Measurements from ENCODE around the gene CNOT11. TPM values are rescaled to one million over a fixed set of nuclear protein-coding genes. Genes with fewer than 3 reads are reported as not detected.

Gene CNOT11
- 46.0 to 83.1 TPM (median 81.1 TPM) in 3 replicates for polyA plus RNA-seq
- 20.8 TPM for polyA plus RNA-seq (2011; ENCODE audit: low read depth)
- 69.5 and 98.6 TPM in 2 replicates for polyA plus RNA-seq (2011; cell fraction: cytosol; rRNA removed)
- 90.7 and 95.7 TPM in 2 replicates for polyA plus RNA-seq (2011; cell fraction: nucleus; rRNA removed)
- 25.7 and 29.6 TPM in 2 replicates for polyA plus RNA-seq (2012; ENCODE audit: low replicate concordance)
- polyA minus RNA-seq, result 48.2 to 76.0 TPM (median 73.5 TPM) in 3 replicates
- polyA minus RNA-seq (2011; cell fraction: cytosol; rRNA and poly(A)+ RNA removed), result 39.1 TPM
- 21.6 and 33.7 TPM in 2 replicates for polyA minus RNA-seq (2011; cell fraction: nucleus; rRNA and poly(A)+ RNA removed)

GRCh38 chr2:101252408-101253012 is at the start of gene CNOT11:
Gene CNOT11, plus strand, starts transcription at chr2:101252886. Its CDS starts 79 bp downstream, at chr2:101252965.
- Histone ChIP-seq H3K4me3 (ENCODE audit: control insufficient read depth in 2 of 3, extremely low read depth in 1 of 3, insufficient read depth in 2 of 3, low read depth in 1 of 3, low read length in 3 of 3) (peak within 1 kb of the TSS; percentile 97 to 99 (median 99)), H3K36me3 (ENCODE audit: control insufficient read depth in 2 of 2, extremely low read depth in 1 of 2, insufficient read depth in 2 of 2, low read length in 2 of 2) (no peaks in the 10 kb centered on the region), H3K9me3 (ENCODE audit: control insufficient read depth, low read depth, low read length) (no peaks in the 10 kb centered on the region), H4K20me1 (ENCODE audit: control insufficient read depth, extremely low read depth, insufficient read depth, low read length) (no peaks in the 10 kb centered on the region), H3K9me1 (ENCODE audit: control insufficient read depth, extremely low read depth, insufficient read depth, low read length) (peaks cover 3% of the 10 kb centered on the region), H3K79me2 (ENCODE audit: control insufficient read depth, insufficient read depth, low read length) (peaks cover 42% of the 10 kb centered on the region), H2AFZ (ENCODE audit: control insufficient read depth, low read length) (peak within 1 kb of the TSS; percentile 94), H3K27me3 (ENCODE audit: control insufficient read depth, extremely low read depth, insufficient read depth, low read length) (no peaks in the 10 kb centered on the region), H3K4me2 (ENCODE audit: control insufficient read depth, extremely low read depth, insufficient read depth, low read depth, low read length) (peak within 1 kb of the TSS; percentile 99), H3K27ac (ENCODE audit: control insufficient read depth, insufficient read depth, low read length) (peak within 1 kb of the TSS; percentile 84), H3K9ac (ENCODE audit: control insufficient read depth, extremely low read depth, insufficient read depth, low read length) (peak within 1 kb of the TSS; percentile 93), H3K4me1 (ENCODE audit: control insufficient read depth, extremely low read depth, insufficient read depth, low read length) (peaks cover 30% of the 10 kb centered on the region)
- TF ChIP-seq EZH2 (IDR thresholded peaks at IDR 0.05; ENCODE audit: low read length) (no peak), CTCF (optimal IDR thresholded peaks at IDR 0.05 in 1 of 3, IDR thresholded peaks at IDR 0.05 in 1 of 3, conservative IDR thresholded peaks at IDR 0.05 in 1 of 3; ENCODE audit: extremely low read depth in 1 of 3, insufficient read depth in 2 of 3, low read length in 3 of 3) (no peak)
- DNase-seq (ENCODE audit: low read depth, low spot score), result peak; percentile 76
- dilution Hi-C loops (cut with MboI; ENCODE audit: extremely low pct_ligation_motif_present, low sequenced_read_pairs), result no loop called here
- FAIRE-seq, result peak; percentile 26

GRCh38 chr2:101204400-101205115 is 48.1 kb upstream of the CNOT11 start:
- Histone ChIP-seq H3K79me2 (ENCODE audit: control insufficient read depth, insufficient read depth, low read length) (no peaks in the 10 kb centered on the region), H3K9me1 (ENCODE audit: control insufficient read depth, extremely low read depth, insufficient read depth, low read length) (no peaks in the 10 kb centered on the region), H4K20me1 (ENCODE audit: control insufficient read depth, extremely low read depth, insufficient read depth, low read length) (no peaks in the 10 kb centered on the region), H3K27me3 (ENCODE audit: control insufficient read depth, extremely low read depth, insufficient read depth, low read length) (no peaks in the 10 kb centered on the region), H3K9ac (ENCODE audit: control insufficient read depth, extremely low read depth, insufficient read depth, low read length) (no peak overlapping the region), H3K36me3 (ENCODE audit: control insufficient read depth in 2 of 2, extremely low read depth in 1 of 2, insufficient read depth in 2 of 2, low read length in 2 of 2) (no peaks in the 10 kb centered on the region), H3K9me3 (ENCODE audit: control insufficient read depth, low read depth, low read length) (no peaks in the 10 kb centered on the region), H3K27ac (ENCODE audit: control insufficient read depth, insufficient read depth, low read length) (no peak overlapping the region), H3K4me1 (ENCODE audit: control insufficient read depth, extremely low read depth, insufficient read depth, low read length) (peaks cover 17% of the 10 kb centered on the region), H3K4me2 (ENCODE audit: control insufficient read depth, extremely low read depth, insufficient read depth, low read depth, low read length) (no peak overlapping the region), H2AFZ (ENCODE audit: control insufficient read depth, low read length) (no peak overlapping the region), H3K4me3 (ENCODE audit: control insufficient read depth in 2 of 3, extremely low read depth in 1 of 3, insufficient read depth in 2 of 3, low read depth in 1 of 3, low read length in 3 of 3) (no peak overlapping the region)
- TF ChIP-seq EZH2 (IDR thresholded peaks at IDR 0.05; ENCODE audit: low read length) (no peak), CTCF (optimal IDR thresholded peaks at IDR 0.05 in 1 of 3, IDR thresholded peaks at IDR 0.05 in 1 of 3, conservative IDR thresholded peaks at IDR 0.05 in 1 of 3; ENCODE audit: extremely low read depth in 1 of 3, insufficient read depth in 2 of 3, low read length in 3 of 3) (peak in 1 of 3 experiments; percentile 14)
- FAIRE-seq, result no peak
- no peak for DNase-seq (ENCODE audit: low read depth, low spot score)
- dilution Hi-C loops (cut with MboI; ENCODE audit: extremely low pct_ligation_motif_present, low sequenced_read_pairs), result loop anchor here (25.0 kb wide), 1 partner anchor 167 kb away; no protein-coding TSS in a partner anchor

Data from keratinocyte (primary cell).